Right atrium auricular region (tissue), 2 donors: Measurements from ENCODE around the gene NKX6-1. TPM values are rescaled to one million over a fixed set of nuclear protein-coding genes. Genes with fewer than 3 reads are reported as not detected.

Experiments used
- DNase-seq: peaks from one replicate; pipeline ENCODE4 v3.0.0-alpha.2; 2019; ENCODE audit warnings: low spot score
- H3K27ac ChIP-seq, 2 donors: fragments of 200-600 bp; sonication (generic); 1 replicate in 1 of 2; 2 replicates in 1 of 2; pipeline ENCODE4 v1.5.1; 2016 to 2019
- H3K27me3 ChIP-seq, 2 donors: fragments of 200-600 bp; sonication (generic); one replicate each; pipeline versions ENCODE4 v1.5.1 to v1.6.0; 2017 to 2019
- H3K36me3 ChIP-seq: fragments of 200-600 bp; sonication (generic); one replicate; pipeline ENCODE4 v1.5.1; 2016
- H3K4me1 ChIP-seq, 2 donors: fragments of 200-600 bp; sonication (generic); one replicate each; pipeline versions ENCODE4 v1.5.1 to v1.6.0; 2017 to 2019
- H3K4me3 ChIP-seq, 2 donors: fragments of 200-600 bp; sonication (generic); 1 replicate in 1 of 2; 2 replicates in 1 of 2; pipeline ENCODE4 v1.5.1; 2017 to 2019; ENCODE audit warnings: mild to moderate bottlenecking in 1 of 2, moderate library complexity in 1 of 2
- H3K9me3 ChIP-seq, 2 donors: fragments of 200-600 bp; sonication (generic); one replicate each; pipeline ENCODE4 v1.5.1; 2019
- total RNA-seq, 2 donors: library from RNA; depleted of rRNA; stranded (reverse); fragments of >200 nt; gene quantifications; one replicate each; pipeline ENCODE4 v1.1.0, GENCODE V29; 2016
- TF ChIP-seq, protein P1 (sequence below), 2 donors: fragments of 200-600 bp; sonication (generic); IDR thresholded peaks; one replicate each; pipeline ENCODE4 v1.5.1; 2019; ENCODE audit warnings: antibody characterized with exemption in 2 of 2

NKX6-1 gene
- total RNA-seq, 2 donors from 2014 or later: not detected

DNA sequence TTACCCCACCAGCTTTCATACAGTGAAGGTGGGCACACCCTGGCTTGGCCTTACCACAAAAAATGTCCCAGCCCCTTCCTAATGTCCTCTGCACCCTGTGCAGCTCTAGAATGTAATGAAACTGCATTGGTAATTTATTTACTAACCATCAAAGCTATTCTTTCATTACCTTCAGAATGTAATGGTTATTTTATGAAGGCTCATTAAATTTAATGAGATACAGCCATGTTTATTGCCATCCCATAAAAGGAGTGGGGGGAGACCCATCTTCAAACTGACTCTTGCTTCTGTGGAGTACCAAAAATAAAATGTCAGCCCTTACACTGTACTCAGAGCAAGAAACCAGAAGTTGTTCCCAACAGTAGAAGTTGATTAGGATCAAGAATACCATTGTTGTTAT lies 25.0 kb downstream of the NKX6-1 start:
- H3K9me3 ChIP-seq: no peaks in the 10 kb centered on the region
- DNase-seq: no peak
- no peak overlapping the region for H3K4me3 ChIP-seq
- H3K36me3 ChIP-seq: no peaks in the 10 kb centered on the region
- TF ChIP-seq, protein P1, sequence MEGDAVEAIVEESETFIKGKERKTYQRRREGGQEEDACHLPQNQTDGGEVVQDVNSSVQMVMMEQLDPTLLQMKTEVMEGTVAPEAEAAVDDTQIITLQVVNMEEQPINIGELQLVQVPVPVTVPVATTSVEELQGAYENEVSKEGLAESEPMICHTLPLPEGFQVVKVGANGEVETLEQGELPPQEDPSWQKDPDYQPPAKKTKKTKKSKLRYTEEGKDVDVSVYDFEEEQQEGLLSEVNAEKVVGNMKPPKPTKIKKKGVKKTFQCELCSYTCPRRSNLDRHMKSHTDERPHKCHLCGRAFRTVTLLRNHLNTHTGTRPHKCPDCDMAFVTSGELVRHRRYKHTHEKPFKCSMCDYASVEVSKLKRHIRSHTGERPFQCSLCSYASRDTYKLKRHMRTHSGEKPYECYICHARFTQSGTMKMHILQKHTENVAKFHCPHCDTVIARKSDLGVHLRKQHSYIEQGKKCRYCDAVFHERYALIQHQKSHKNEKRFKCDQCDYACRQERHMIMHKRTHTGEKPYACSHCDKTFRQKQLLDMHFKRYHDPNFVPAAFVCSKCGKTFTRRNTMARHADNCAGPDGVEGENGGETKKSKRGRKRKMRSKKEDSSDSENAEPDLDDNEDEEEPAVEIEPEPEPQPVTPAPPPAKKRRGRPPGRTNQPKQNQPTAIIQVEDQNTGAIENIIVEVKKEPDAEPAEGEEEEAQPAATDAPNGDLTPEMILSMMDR (IDR thresholded peaks at IDR 0.05): no peak
- no peak overlapping the region for H3K27ac ChIP-seq
- H3K4me1 ChIP-seq: no peaks in the 10 kb centered on the region
- H3K27me3 ChIP-seq: peaks cover 0 to 2% of the 10 kb centered on the region in 2 donors

DNA sequence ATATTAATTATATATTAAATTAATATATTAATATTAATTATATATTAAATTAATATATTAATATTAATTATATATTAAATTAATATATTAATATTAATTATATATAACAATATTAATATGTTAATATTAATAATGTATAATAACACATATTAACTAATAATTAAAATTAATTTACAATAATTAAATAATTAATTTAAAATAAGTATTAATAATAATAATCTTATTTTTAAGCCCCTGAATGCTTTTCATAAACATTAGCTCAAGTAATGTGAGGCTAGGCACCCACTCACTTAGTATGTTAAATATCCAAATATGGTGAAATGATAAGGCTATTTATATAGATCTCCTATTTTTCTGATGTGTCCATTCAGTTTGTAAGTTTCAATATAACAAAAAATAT lies 26.9 kb downstream of the NKX6-1 start:
- H3K27me3 ChIP-seq: no peaks in the 10 kb centered on the region
- TF ChIP-seq, protein P1 (IDR thresholded peaks at IDR 0.05): no peak

DNA sequence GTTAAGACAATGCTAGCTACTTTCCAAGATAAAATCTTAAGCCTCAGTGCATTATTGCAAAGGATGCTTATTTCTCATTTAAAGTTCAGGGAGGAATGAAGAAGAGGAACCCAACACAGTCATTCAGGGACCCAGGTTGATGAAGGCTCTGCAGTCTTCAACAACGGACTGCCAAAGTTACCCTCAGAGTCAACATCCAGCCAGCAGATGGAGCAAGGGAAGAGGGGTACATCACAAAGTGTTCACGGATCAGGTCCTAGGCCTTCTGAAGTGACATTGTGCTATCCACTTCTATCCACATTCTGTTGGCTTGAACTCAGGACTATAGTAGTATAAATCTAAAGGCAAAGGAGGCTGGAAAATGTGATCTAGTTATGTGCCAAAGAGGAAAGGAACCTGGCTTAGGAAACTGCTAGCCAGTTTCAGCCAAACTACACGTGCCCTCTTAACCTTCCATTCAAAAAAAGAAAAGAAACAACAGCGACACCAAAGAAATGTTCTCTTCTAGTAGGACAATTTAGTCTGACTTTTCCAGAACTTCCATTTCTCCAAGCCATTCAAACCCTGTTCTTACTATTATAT lies 28.8 kb downstream of the NKX6-1 start:
- no peak for DNase-seq
- H3K27me3 ChIP-seq: no peaks in the 10 kb centered on the region
- H3K4me3 ChIP-seq: no peak overlapping the region
- H3K9me3 ChIP-seq: no peaks in the 10 kb centered on the region
- no peaks in the 10 kb centered on the region for H3K36me3 ChIP-seq
- H3K4me1 ChIP-seq: no peaks in the 10 kb centered on the region
- TF ChIP-seq, protein P1 (IDR thresholded peaks at IDR 0.05): no peak
- no peak overlapping the region for H3K27ac ChIP-seq

More for the DNA sequence above, 26.9 kb downstream of the NKX6-1 start:
- Histone ChIP-seq H3K27ac (no peak overlapping the region), H3K9me3 (no peaks in the 10 kb centered on the region), H3K4me1 (no peaks in the 10 kb centered on the region), H3K4me3 (no peak overlapping the region), H3K36me3 (no peaks in the 10 kb centered on the region)
- DNase-seq: no peak

DNA sequence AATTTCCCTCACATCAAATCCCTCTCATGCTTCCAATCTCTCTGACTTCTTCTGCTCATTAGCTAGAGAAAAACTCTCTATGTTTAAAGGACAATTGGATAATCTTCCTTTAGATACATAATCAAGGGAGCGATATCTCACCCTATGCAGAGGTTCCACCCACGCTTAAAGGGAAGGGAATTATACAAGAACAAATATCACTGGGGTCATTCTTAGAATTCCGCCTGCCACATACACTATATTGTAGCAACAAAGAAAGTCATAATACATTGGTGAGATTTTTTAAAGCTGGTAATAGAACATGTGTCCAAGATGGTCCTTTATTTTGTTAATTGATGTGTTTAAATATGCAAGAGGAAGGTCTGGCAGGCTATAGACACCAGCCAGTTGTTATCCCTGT lies 31.5 kb downstream of the NKX6-1 start:
- Histone ChIP-seq H3K36me3 (no peaks in the 10 kb centered on the region), H3K9me3 (peaks cover 0 to 14% of the 10 kb centered on the region in 2 donors), H3K27me3 (no peaks in the 10 kb centered on the region), H3K4me1 (no peaks in the 10 kb centered on the region), H3K27ac (no peak overlapping the region), H3K4me3 (no peak overlapping the region)
- TF ChIP-seq, protein P1 (IDR thresholded peaks at IDR 0.05): no peak
- DNase-seq: no peak

DNA sequence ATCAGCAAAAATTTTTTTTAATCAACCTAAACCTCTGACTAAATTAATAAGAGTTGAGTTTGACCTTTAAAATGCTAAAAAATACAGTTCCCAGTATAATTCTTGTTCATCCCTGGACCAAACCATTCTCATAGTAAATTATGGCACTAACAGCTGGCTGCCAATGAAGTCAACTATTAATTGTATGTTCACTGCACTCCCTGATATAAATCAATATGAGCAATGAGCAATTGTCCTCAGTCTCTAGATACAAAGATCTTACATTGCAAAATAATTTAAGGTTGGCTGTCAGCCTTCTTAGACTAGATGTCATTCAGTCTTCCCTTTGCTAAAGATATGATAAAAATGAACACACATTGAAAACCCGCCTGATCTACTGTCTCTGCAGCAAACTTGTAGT lies 39.3 kb downstream of the NKX6-1 start:
- no peak overlapping the region for H3K4me3 ChIP-seq
- peaks cover 0 to 17% of the 10 kb centered on the region in 2 donors for H3K9me3 ChIP-seq
- no peaks in the 10 kb centered on the region for H3K4me1 ChIP-seq
- H3K27me3 ChIP-seq: no peaks in the 10 kb centered on the region
- no peak overlapping the region for H3K27ac ChIP-seq
- no peak for DNase-seq
- TF ChIP-seq, protein P1 (IDR thresholded peaks at IDR 0.05): no peak
- no peaks in the 10 kb centered on the region for H3K36me3 ChIP-seq

DNA sequence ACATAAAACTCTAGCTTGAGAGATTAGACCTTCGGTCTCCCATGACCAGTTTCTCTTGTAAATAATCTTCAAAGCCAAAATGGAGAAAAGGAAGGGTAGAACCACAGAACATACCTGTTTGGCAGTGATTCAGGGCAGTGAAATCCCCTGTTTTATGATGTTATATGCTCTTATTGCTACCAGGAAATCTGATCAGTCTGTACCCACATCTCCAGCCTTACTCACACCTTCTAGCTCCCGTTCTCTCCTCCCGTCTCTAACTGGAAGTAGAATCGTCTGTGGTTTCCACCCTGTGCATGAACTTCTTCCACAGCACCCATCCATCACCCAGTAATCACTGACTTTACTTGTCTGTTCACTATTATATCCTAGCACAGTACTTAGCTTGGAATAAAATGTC lies 42.9 kb downstream of the NKX6-1 start:
- no peak overlapping the region for H3K27ac ChIP-seq
- TF ChIP-seq, protein P1 (IDR thresholded peaks at IDR 0.05): no peak

More for the DNA sequence above, 42.9 kb downstream of the NKX6-1 start:
- Histone ChIP-seq H3K27me3 (no peaks in the 10 kb centered on the region), H3K4me1 (no peaks in the 10 kb centered on the region), H3K9me3 (no peaks in the 10 kb centered on the region), H3K4me3 (no peak overlapping the region), H3K36me3 (no peaks in the 10 kb centered on the region)
- DNase-seq: no peak
